Testis (tissue), 3 donors: Measurements from ENCODE around the gene GOLT1A. TPM values are rescaled to one million over a fixed set of nuclear protein-coding genes. Genes with fewer than 3 reads are reported as not detected.

Experiments used
- DNase-seq: peaks from one replicate; pipeline ENCODE4 v3.0.0-alpha.2; 2019
- H3K27ac ChIP-seq, 2 donors: fragments of 200-600 bp; sonication (generic); one replicate each; pipeline ENCODE4 v1.5.1; 2019
- H3K27me3 ChIP-seq: fragments of 200-600 bp; sonication (generic); one replicate; pipeline ENCODE4 v1.5.1; 2019
- H3K36me3 ChIP-seq: fragments of 200-600 bp; sonication (generic); one replicate; pipeline ENCODE4 v1.5.1; 2017; ENCODE audit warnings: low read depth; ENCODE audit errors: missing control alignments
- H3K4me1 ChIP-seq: fragments of 200-600 bp; sonication (generic); one replicate; pipeline ENCODE4 v1.5.1; 2019
- H3K4me3 ChIP-seq, 2 donors: fragments of 200-600 bp; sonication (generic); one replicate each; pipeline ENCODE4 v1.5.1; 2017 to 2019
- H3K9me3 ChIP-seq: fragments of 200-600 bp; sonication (generic); one replicate; pipeline ENCODE4 v1.5.1; 2017
- CTCF ChIP-seq, 3 experiments: fragments of 450-650 bp in 2 of 3; fragments of 200-600 bp in 1 of 3; sonication (generic) in 1 of 3; IDR thresholded peaks; one replicate each; pipeline ENCODE4 v1.5.1; 2016 to 2019; ENCODE audit warnings: antibody characterized with exemption in 3 of 3, mild to moderate bottlenecking in 2 of 3, moderate library complexity in 1 of 3
- POLR2A ChIP-seq: fragments of 450-650 bp; IDR thresholded peaks from one replicate; pipeline ENCODE4 v1.6.1; 2017; ENCODE audit warnings: antibody characterized with exemption, mild to moderate bottlenecking, moderate library complexity
- WGBS, 2 donors: methylation state at CpG; one replicate each; pipeline ENCODE4 v1.1.5; 2018; 5-methylcytosine and 5-hydroxymethylcytosine counted together
- intact Hi-C: fragments of 100-400 bp; cut with DNase I; formaldehyde crosslinking; loops from one replicate; pipeline ENCODE4 v1.15.1; 2023; ENCODE audit warnings: low total_unique reads
- polyA plus RNA-seq: library from polyadenylated mRNA; stranded (reverse); fragments of 350-450 nt; fragmentation: Illumina TruSeq; extraction: RNeasy Lipid Tissue Mini Kit (QIAGEN cat#74804); gene quantifications from one replicate; pipeline ENCODE4 v1.2.3, GENCODE V29; 2014; ENCODE audit warnings: low read depth, low replicate concordance; ENCODE audit not compliant: insufficient read depth
- total RNA-seq, 2 donors: library from RNA; depleted of rRNA; stranded (reverse); fragments of >200 nt; gene quantifications; one replicate each; pipeline ENCODE4 v1.2.3, GENCODE V29; 2016

GOLT1A gene
- total and polyA plus RNA-seq, 3 donors from 2014 or later: 1.5 to 6.8 (median 2.2) TPM

GRCh38 chr1:204261266-204261665 is 47.5 kb upstream of the GOLT1A start:
- DNase-seq: no peak
- H3K36me3 ChIP-seq: no peaks in the 10 kb centered on the region
- H3K4me1 ChIP-seq: peaks cover 13% of the 10 kb centered on the region
- TF ChIP-seq POLR2A (no peak), CTCF (IDR thresholded peaks at IDR 0.05) (no peak)
- WGBS, 2 donors: 93% methylated on average over 2 to 12 of the region's 12 CpGs
- H3K27me3 ChIP-seq: no peaks in the 10 kb centered on the region
- H3K9me3 ChIP-seq: no peaks in the 10 kb centered on the region
- no peak overlapping the region for H3K4me3 ChIP-seq
- no peak overlapping the region for H3K27ac ChIP-seq
- intact Hi-C loops: no loop called here

GRCh38 chr1:204260601-204261197 is 46.9 kb upstream of the GOLT1A start:
- no peak overlapping the region for H3K4me3 ChIP-seq
- WGBS, 2 donors: 88% methylated on average over 14 of the region's 14 CpGs
- H3K27ac ChIP-seq: no peak overlapping the region
- intact Hi-C loops: no loop called here
- no peaks in the 10 kb centered on the region for H3K9me3 ChIP-seq
- peaks cover 15% of the 10 kb centered on the region for H3K4me1 ChIP-seq
- TF ChIP-seq CTCF (IDR thresholded peaks at IDR 0.05) (no peak), POLR2A (no peak)
- no peaks in the 10 kb centered on the region for H3K27me3 ChIP-seq
- no peaks in the 10 kb centered on the region for H3K36me3 ChIP-seq
- no peak for DNase-seq

GRCh38 chr1:204259782-204260181 is 46.0 kb upstream of the GOLT1A start:
- H3K9me3 ChIP-seq: no peaks in the 10 kb centered on the region
- no peak for DNase-seq
- no peaks in the 10 kb centered on the region for H3K36me3 ChIP-seq
- H3K27me3 ChIP-seq: no peaks in the 10 kb centered on the region
- TF ChIP-seq POLR2A (no peak), CTCF (IDR thresholded peaks at IDR 0.05) (no peak)
- H3K27ac ChIP-seq: no peak overlapping the region
- H3K4me3 ChIP-seq: no peak overlapping the region
- intact Hi-C loops: no loop called here
- peaks cover 16% of the 10 kb centered on the region for H3K4me1 ChIP-seq
- 92 to 94% methylated on average over 5 of the region's 5 CpGs for WGBS, 2 donors

- TF ChIP-seq POLR2A (no peak), CTCF (IDR thresholded peaks at IDR 0.05) (no peak)
- no peaks in the 10 kb centered on the region for H3K27me3 ChIP-seq
- peaks cover 12% of the 10 kb centered on the region for H3K4me1 ChIP-seq
- H3K36me3 ChIP-seq: no peaks in the 10 kb centered on the region
- intact Hi-C loops: no loop called here
- 93 to 96% methylated on average over 4 to 18 of the region's 18 CpGs for WGBS, 2 donors
- H3K9me3 ChIP-seq: no peaks in the 10 kb centered on the region
- no peak overlapping the region for H3K4me3 ChIP-seq
- no peak for DNase-seq
- H3K27ac ChIP-seq: no peak overlapping the region
Measured at GRCh38 chr1:204259196-204259595, 45.4 kb upstream of the GOLT1A start.
